GM12878 (cell line): ENCODE measurements around the gene SLC7A5. TPM values are rescaled to one million over a fixed set of nuclear protein-coding genes. Genes with fewer than 3 reads are reported as not detected.

Experiments used
- ATAC-seq: fragments of 200-7000 bp; cut with Tn5 transposase; 3 replicates; pipeline ENCODE4 v1.9.1; 2020; ENCODE audit warnings: mild to moderate bottlenecking, moderate library complexity
- BruUV-seq: library from RNA; stranded (reverse); fragments of 400-500 nt; replicated peaks from 2 replicates; lab custom pipeline; 2021; lab: Mats Ljungman, UMichigan
- CTCF ChIA-PET: fragments of 300-600 bp; sonication (Branson Sonifier 250); formaldehyde crosslinking; extraction: SDS; loops from one replicate; lab custom pipeline; 2021; ENCODE audit warnings: inconsistent platforms; lab: Yijun Ruan, JAX
- POLR2A ChIA-PET: fragments of 350-600 bp; formaldehyde crosslinking; extraction: SDS; loops from one replicate; lab custom pipeline; 2021; ENCODE audit warnings: inconsistent platforms; lab: Charles Lee
- RAD21 ChIA-PET: fragments of 300-600 bp; sonication (Branson Sonifier 250); formaldehyde crosslinking; loops from one replicate; lab custom pipeline; 2023; ENCODE audit warnings: antibody characterized with exemption; ENCODE audit not compliant: unreplicated experiment; lab: Charles Lee
- SMC1A ChIA-PET: fragments of 300-600 bp; sonication (Branson Sonifier 250); formaldehyde crosslinking; loops from one replicate; lab custom pipeline; 2023; ENCODE audit not compliant: unreplicated experiment, uncharacterized antibody; lab: Charles Lee
- DNase-seq: peaks from one replicate; pipeline ENCODE4 v3.0.0-alpha.2; 2011; ENCODE audit warnings: low read depth, low spot score
- FAIRE-seq: peaks from 3 replicates; lab custom pipeline; 2011; peaks lifted over from hg19 to GRCh38; lab: Jason Lieb, UNC
- H2AFZ ChIP-seq: 2 replicates; pipeline ENCODE4 v1.6.0; 2011; ENCODE audit warnings: low read depth, low read length, control low read depth; ENCODE audit not compliant: control insufficient read depth
- H3K27ac ChIP-seq: 2 replicates; pipeline ENCODE4 v1.5.1; 2011; ENCODE audit warnings: control low read depth; ENCODE audit not compliant: control insufficient read depth, insufficient read depth
- H3K27me3 ChIP-seq, 2 experiments: replicated peaks in 1 of 2; 2 replicates each; pipeline versions ENCODE4 v1.6.0 to v1.6.1; 2011; ENCODE audit warnings: low read length in 1 of 2; ENCODE audit not compliant: control insufficient read depth in 2 of 2, insufficient read depth in 2 of 2
- H3K36me3 ChIP-seq, 2 experiments: 2 replicates each; pipeline ENCODE4 v1.5.1; 2011; ENCODE audit warnings: low read length in 1 of 2; ENCODE audit not compliant: control insufficient read depth in 2 of 2, insufficient read depth in 2 of 2
- H3K4me1 ChIP-seq: 2 replicates; pipeline ENCODE4 v1.6.1; 2011; ENCODE audit warnings: mild to moderate bottlenecking, low read length, moderate library complexity, mixed read lengths; ENCODE audit not compliant: control insufficient read depth, insufficient read depth
- H3K4me2 ChIP-seq: 2 replicates; pipeline ENCODE4 v1.6.0; 2011; ENCODE audit warnings: control low read depth; ENCODE audit not compliant: control insufficient read depth, insufficient read depth
- H3K4me3 ChIP-seq: fragments of 200-600 bp; sonication (generic); 2 replicates; pipeline ENCODE4 v1.5.1; 2016
- H3K79me2 ChIP-seq: 2 replicates; pipeline ENCODE4 v1.6.0; 2011; ENCODE audit warnings: low read length; ENCODE audit not compliant: control insufficient read depth, insufficient read depth
- H3K9ac ChIP-seq: 2 replicates; pipeline ENCODE4 v1.8.0; 2011; ENCODE audit warnings: low read length, control low read depth, mixed read lengths; ENCODE audit not compliant: control insufficient read depth, insufficient read depth
- H3K9me3 ChIP-seq: replicated peaks from 3 replicates; pipeline ENCODE4 v1.5.1; 2011; ENCODE audit warnings: mild to moderate bottlenecking, low read length; ENCODE audit not compliant: control insufficient read depth, insufficient read depth
- H4K20me1 ChIP-seq: 2 replicates; pipeline ENCODE4 v1.6.0; 2011; ENCODE audit not compliant: control insufficient read depth, insufficient read depth
- ATF2 ChIP-seq: IDR thresholded peaks from 2 replicates; pipeline ENCODE4 v1.6.1; 2012; ENCODE audit warnings: low read length, inconsistent platforms
- ATF3 ChIP-seq: IDR thresholded peaks from 2 replicates; pipeline ENCODE4 v1.6.1; 2011; ENCODE audit warnings: low read depth, mild to moderate bottlenecking, low read length, moderate library complexity, borderline replicate concordance; ENCODE audit errors: extremely low read depth
- BRCA1 ChIP-seq: IDR thresholded peaks from 2 replicates; pipeline ENCODE4 v1.6.1; 2011; ENCODE audit warnings: low read depth, low read length, improper control_type of control experiment
- CBX3 ChIP-seq: fragments of 200-600 bp; sonication (generic); IDR thresholded peaks from 2 replicates; pipeline ENCODE4 v1.6.1; 2016; ENCODE audit warnings: low read depth, borderline replicate concordance
- CHD2 ChIP-seq: IDR thresholded peaks from 2 replicates; pipeline ENCODE4 v1.6.1; 2011; ENCODE audit warnings: low read depth, low read length, improper control_type of control experiment, borderline replicate concordance
- EED ChIP-seq: sonication (generic); IDR thresholded peaks from 2 replicates; pipeline ENCODE4 v1.6.1; 2016; ENCODE audit warnings: antibody characterized with exemption, low read depth
- NR2C1 ChIP-seq: fragments of 450-650 bp; IDR thresholded peaks from 2 replicates; pipeline ENCODE4 v1.6.1; 2017; ENCODE audit warnings: antibody characterized with exemption, mild to moderate bottlenecking, moderate library complexity
- POLR2A ChIP-seq: IDR thresholded peaks from 2 replicates; pipeline ENCODE4 v1.6.1; 2011; ENCODE audit warnings: low read depth, mild to moderate bottlenecking, low read length
- RBBP5 ChIP-seq: fragments of 200-600 bp; sonication (generic); conservative IDR thresholded peaks from 2 replicates; pipeline ENCODE4 v1.6.1; 2016
- REST ChIP-seq: IDR thresholded peaks from 2 replicates; pipeline ENCODE4 v1.6.1; 2012; ENCODE audit warnings: mild to moderate bottlenecking, low read depth, low read length
- YBX1 ChIP-seq: fragments of 450-650 bp; IDR thresholded peaks from 2 replicates; pipeline ENCODE4 v1.6.1; 2016; ENCODE audit warnings: antibody characterized with exemption
- ZNF207 ChIP-seq: fragments of 450-650 bp; IDR thresholded peaks from 2 replicates; pipeline ENCODE4 v1.6.1; 2014; ENCODE audit warnings: antibody characterized with exemption, mild to moderate bottlenecking, borderline replicate concordance
- ZNF217 ChIP-seq: fragments of 450-650 bp; IDR thresholded peaks from 2 replicates; pipeline ENCODE4 v1.6.1; 2017; ENCODE audit warnings: antibody characterized with exemption, mild to moderate bottlenecking
- ZNF24 ChIP-seq: fragments of 450-650 bp; IDR thresholded peaks from 2 replicates; pipeline ENCODE4 v1.6.1; 2017; ENCODE audit warnings: antibody characterized with exemption, mild to moderate bottlenecking
- ZNF384 ChIP-seq: IDR thresholded peaks from 2 replicates; pipeline ENCODE4 v1.6.1; 2012; ENCODE audit warnings: low read depth, mild to moderate bottlenecking, low read length, improper control_type of control experiment, borderline replicate concordance
- ZNF622 ChIP-seq: fragments of 450-650 bp; IDR thresholded peaks from 2 replicates; pipeline ENCODE4 v1.6.1; 2017; ENCODE audit warnings: mild to moderate bottlenecking, inconsistent platforms
- ZSCAN29 ChIP-seq: fragments of 450-650 bp; IDR thresholded peaks from 2 replicates; pipeline ENCODE4 v1.6.1; 2017; ENCODE audit warnings: mild to moderate bottlenecking, moderate library complexity
- WGBS: methylation state at CpG from one replicate; pipeline ENCODE4 v1.1.6; 2016; ENCODE audit warnings: low lambda C conversion rate; ENCODE audit not compliant: insufficient replicate concordance, insufficient coverage; ENCODE audit errors: missing lambda C conversion rate; 5-methylcytosine and 5-hydroxymethylcytosine counted together
- in situ Hi-C: fragments of 300-500 bp; cut with MboI; formaldehyde crosslinking; loops from 9 replicates; pipeline ENCODE4 v1.14.3; 2018; ENCODE audit warnings: mixed read lengths
- intact Hi-C: fragments of 100-400 bp; cut with micrococcal nuclease; formaldehyde crosslinking; loops from one replicate; pipeline ENCODE4 v1.14.2; 2022; ENCODE audit not compliant: unreplicated experiment
- polyA plus RNA-seq, 11 experiments: library from polyadenylated mRNA; depleted of rRNA in 4 of 11; unstranded in 6 of 11; stranded (reverse) in 5 of 11; fragments of >200 nt; fragmentation: Nextera tagmentation in 4 of 11; fragmentation: Illumina TruSeq in 1 of 11; extraction: Ambion mirVana in 4 of 11; extraction: Trizol in 1 of 11; gene quantifications; 1 replicate in 1 of 11; 2 replicates in 10 of 11; pipeline versions ENCODE4 v1.2.1 to v1.2.3, GENCODE V29; 2011 to 2016; ENCODE audit warnings: inconsistent platforms in 2 of 11, missing spikeins in 2 of 11, low read depth in 1 of 11
- total RNA-seq, 4 experiments: library from RNA; depleted of rRNA in 3 of 4; stranded (reverse); fragments of >200 nt in 3 of 4; fragmentation: Illumina TruSeq in 1 of 4; extraction: Trizol in 1 of 4; gene quantifications; 2 replicates each; pipeline versions ENCODE4 v1.2.1 to v1.2.3, GENCODE V29; 2013 to 2021

The SLC7A5 gene
- total and polyA plus RNA-seq, 10 of the 15 experiments (the other 5 are each of a cell fraction or from before 2014, with no cell fraction given): 2.3 to 101 (median 35.8) TPM

- Histone ChIP-seq H3K4me2 (no peak overlapping the region), H3K4me1 (peaks cover 26% of the 10 kb centered on the region), H4K20me1 (no peaks in the 10 kb centered on the region; the same call in 1 of the 2 replicates), H3K9me3 (no peaks in the 10 kb centered on the region), H3K79me2 (peaks cover 40% of the 10 kb centered on the region), H3K27ac (no peak overlapping the region), H3K4me3 (no peak overlapping the region), H2AFZ (no peak overlapping the region), H3K9ac (no peak overlapping the region), H3K27me3 (no peaks in the 10 kb centered on the region), H3K36me3 (peaks cover 21 to 59% of the 10 kb centered on the region in 2 experiments)
- DNase-seq (no peak), ATAC-seq (no peak), FAIRE-seq (no peak)
- intact Hi-C loops (loop anchor here (5.0 kb wide), 2 partner anchors 39 to 74 kb away; no protein-coding TSS in a partner anchor), in situ Hi-C loops (loop anchor here (5.0 kb wide), 1 partner anchor 74 kb away; no protein-coding TSS in a partner anchor)
- RAD21 ChIA-PET: interaction anchor here (1.7 to 5.5 kb wide), 3 partner anchors 19 to 100 kb away, joined by 4 to 102 read pairs (median 55); partner anchors contain the start of genes BANP and SLC7A5
- CTCF ChIA-PET: interaction anchor here (0.6 to 9.8 kb wide), 8 partner anchors 10 to 256 kb away, joined by 4 to 213 read pairs (median 12); partner anchors contain the start of genes BANP and SLC7A5
- BruUV-seq: TSS peak; percentile 33
- POLR2A ChIA-PET: interaction anchor here (0.9 kb wide), 2 partner anchors 15 to 72 kb away, joined by 3 read pairs; no protein-coding TSS in a partner anchor
- TF ChIP-seq ATF2 (no peak), BRCA1 (no peak), EED (no peak), CHD2 (no peak), ATF3 (no peak), ZSCAN29 (no peak), YBX1 (no peak), CBX3 (no peak), POLR2A (no peak), ZNF207 (no peak), ZNF217 (no peak), REST (no peak), ZNF24 (no peak), ZNF384 (no peak), NR2C1 (no peak), RBBP5 (no peak), ZNF622 (no peak)
- SMC1A ChIA-PET: interaction anchor here (3.2 to 7.4 kb wide), 2 partner anchors 18 to 71 kb away, joined by 63 to 122 read pairs; partner anchors contain the start of gene SLC7A5
- 74% methylated on average over 14 of the region's 14 CpGs for WGBS
These were observed 18.1 kb downstream of the SLC7A5 start for GRCh38 chr16:87851141-87851587.
